Ovary (tissue), 3 donors: Measurements from ENCODE around the gene ADGRB3.

Source experiments
- POLR2A ChIP-seq: fragments of 450-650 bp; IDR thresholded peaks from one replicate; pipeline ENCODE4 v1.6.1; 2017; ENCODE audit warnings: antibody characterized with exemption, mild to moderate bottlenecking, moderate library complexity
- TF ChIP-seq, protein P1 (sequence below), 3 donors: fragments of 450-650 bp in 2 of 3; fragments of 200-600 bp in 1 of 3; IDR thresholded peaks; one replicate each; pipeline versions ENCODE4 v1.5.1 to v1.8.0; 2016 to 2022; ENCODE audit warnings: antibody characterized with exemption in 3 of 3, mild to moderate bottlenecking in 1 of 3
- donor health status: DM: no; HTN: no; CAD: no.

DNA sequence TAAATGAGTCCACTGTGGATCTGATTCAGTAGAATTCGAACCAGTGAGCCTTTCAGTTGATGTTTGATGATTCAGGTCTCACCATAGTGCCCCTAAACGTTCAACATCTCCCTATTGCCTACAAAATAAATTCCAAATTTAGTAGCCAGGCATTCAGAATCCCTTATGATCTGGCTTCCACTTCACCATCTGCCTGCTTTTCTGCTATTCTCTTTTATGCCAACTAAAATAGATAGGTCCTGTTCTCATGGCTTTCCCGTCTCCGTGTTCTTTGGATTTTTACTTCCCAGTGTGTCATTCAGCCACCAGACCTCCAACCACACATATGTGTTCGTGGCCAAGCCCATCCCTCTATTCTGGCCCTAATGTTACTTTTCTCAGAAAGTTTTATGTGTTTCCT, 751.3 kb downstream of the ADGRB3 start:
- TF ChIP-seq, protein P1, sequence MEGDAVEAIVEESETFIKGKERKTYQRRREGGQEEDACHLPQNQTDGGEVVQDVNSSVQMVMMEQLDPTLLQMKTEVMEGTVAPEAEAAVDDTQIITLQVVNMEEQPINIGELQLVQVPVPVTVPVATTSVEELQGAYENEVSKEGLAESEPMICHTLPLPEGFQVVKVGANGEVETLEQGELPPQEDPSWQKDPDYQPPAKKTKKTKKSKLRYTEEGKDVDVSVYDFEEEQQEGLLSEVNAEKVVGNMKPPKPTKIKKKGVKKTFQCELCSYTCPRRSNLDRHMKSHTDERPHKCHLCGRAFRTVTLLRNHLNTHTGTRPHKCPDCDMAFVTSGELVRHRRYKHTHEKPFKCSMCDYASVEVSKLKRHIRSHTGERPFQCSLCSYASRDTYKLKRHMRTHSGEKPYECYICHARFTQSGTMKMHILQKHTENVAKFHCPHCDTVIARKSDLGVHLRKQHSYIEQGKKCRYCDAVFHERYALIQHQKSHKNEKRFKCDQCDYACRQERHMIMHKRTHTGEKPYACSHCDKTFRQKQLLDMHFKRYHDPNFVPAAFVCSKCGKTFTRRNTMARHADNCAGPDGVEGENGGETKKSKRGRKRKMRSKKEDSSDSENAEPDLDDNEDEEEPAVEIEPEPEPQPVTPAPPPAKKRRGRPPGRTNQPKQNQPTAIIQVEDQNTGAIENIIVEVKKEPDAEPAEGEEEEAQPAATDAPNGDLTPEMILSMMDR (IDR thresholded peaks at IDR 0.05), result no peak
- TF ChIP-seq POLR2A, result no peak
